Skeletal muscle tissue (tissue), 4 donors: ENCODE data around the gene LRRC14B. TPM values are rescaled to one million over a fixed set of nuclear protein-coding genes. Genes with fewer than 3 reads are reported as not detected.

ENCODE experiments used
- H3K27ac ChIP-seq: one replicate; pipeline ENCODE4 v1.7.0; 2013; ENCODE audit warnings: mild to moderate bottlenecking, low read depth, low read length, inconsistent platforms
- H3K27me3 ChIP-seq, 3 donors: one replicate each; pipeline ENCODE4 v1.7.0; 2013; ENCODE audit warnings: low read length in 3 of 3; ENCODE audit not compliant: control insufficient read depth in 3 of 3, insufficient read depth in 3 of 3
- H3K36me3 ChIP-seq, 3 donors: one replicate each; pipeline ENCODE4 v1.7.0; 2013; ENCODE audit warnings: low read length in 3 of 3; ENCODE audit not compliant: control insufficient read depth in 3 of 3, insufficient read depth in 3 of 3
- H3K4me1 ChIP-seq, 3 donors: one replicate each; pipeline ENCODE4 v1.7.0; 2013; ENCODE audit warnings: low read length in 3 of 3, mild to moderate bottlenecking in 3 of 3; ENCODE audit not compliant: control insufficient read depth in 3 of 3, insufficient read depth in 3 of 3
- H3K4me3 ChIP-seq, 3 donors: one replicate each; pipeline ENCODE4 v1.7.0; 2013; ENCODE audit warnings: low read length in 3 of 3
- H3K9ac ChIP-seq, 3 donors: one replicate each; pipeline ENCODE4 v1.7.0; 2013; ENCODE audit warnings: low read length in 3 of 3, mild to moderate bottlenecking in 3 of 3, moderate library complexity in 2 of 3, low read depth in 1 of 3
- H3K9me3 ChIP-seq, 3 donors: one replicate each; pipeline ENCODE4 v1.7.0; 2013; ENCODE audit warnings: low read length in 3 of 3; ENCODE audit not compliant: control insufficient read depth in 3 of 3
- total RNA-seq: library from RNA; depleted of rRNA; stranded (reverse); fragments of >200 nt; gene quantifications from one replicate; pipeline ENCODE4 v1.2.3, GENCODE V29; 2014
- donor health status: Osteomylitis.

LRRC14B gene
- 19.3 TPM for total RNA-seq

DNA sequence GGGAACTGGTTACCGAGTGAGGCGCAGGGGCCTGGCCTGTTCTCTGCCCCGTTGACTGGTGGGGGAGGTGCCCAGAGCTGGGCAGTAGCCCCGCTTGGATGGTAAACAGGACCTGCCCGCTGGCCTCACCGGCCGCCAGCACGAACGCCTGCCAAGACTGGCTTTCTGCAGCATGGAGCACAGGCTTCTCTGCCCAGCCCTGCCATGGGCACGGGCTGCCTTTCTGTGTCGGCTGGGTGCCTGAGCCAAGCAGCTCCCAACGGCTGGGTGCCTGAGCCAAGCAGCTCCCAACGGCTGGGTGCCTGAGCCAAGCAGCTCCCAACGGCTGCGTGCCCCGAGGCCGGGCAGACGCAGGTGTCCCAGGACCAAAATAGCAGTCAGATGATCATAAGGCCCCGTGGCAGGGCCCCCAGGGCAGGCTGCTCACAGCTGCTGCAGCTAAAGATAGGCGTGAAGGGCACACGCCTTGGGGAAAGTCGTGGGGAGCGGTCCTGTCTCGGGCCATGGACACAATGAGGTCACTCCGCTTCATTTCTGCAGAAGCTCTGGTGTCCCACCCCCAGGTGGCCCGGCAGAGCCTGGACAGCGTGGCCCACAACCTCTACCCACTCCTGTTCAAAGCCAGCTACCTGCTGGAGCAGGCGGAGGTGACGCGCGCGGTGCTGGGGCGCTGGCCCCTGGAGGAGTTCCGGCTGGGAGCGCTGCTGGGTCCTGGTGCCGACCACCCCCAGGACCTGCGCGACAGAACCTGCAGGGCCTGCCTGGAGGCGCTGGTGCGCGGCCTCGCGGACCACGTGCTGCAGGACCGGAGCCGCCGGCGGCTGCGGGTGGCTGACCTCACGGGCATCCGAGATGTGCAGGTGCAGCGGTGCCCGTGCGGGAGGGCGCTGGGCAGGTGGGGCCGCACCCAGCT, at the start of gene LRRC14B:
TSS of gene LRRC14B (plus strand) at position 460 of the 913 bp plus-strand sequence. CDS start at position 504, 44 bp downstream.
- Histone ChIP-seq H3K36me3 (peaks cover 9 to 24% (median 17%) of the 10 kb centered on the region in 3 donors), H3K4me1 (peaks cover 59 to 78% (median 74%) of the 10 kb centered on the region in 3 donors), H3K27ac (peak within 1 kb of the TSS; percentile 98), H3K9ac (peak within 1 kb of the TSS; percentile 80 to 93 (median 84)), H3K9me3 (no peaks in the 10 kb centered on the region), H3K4me3 (peak within 1 kb of the TSS; percentile 78 to 90 (median 88)), H3K27me3 (peaks cover 0 to 8% (median 4%) of the 10 kb centered on the region in 3 donors)

DNA sequence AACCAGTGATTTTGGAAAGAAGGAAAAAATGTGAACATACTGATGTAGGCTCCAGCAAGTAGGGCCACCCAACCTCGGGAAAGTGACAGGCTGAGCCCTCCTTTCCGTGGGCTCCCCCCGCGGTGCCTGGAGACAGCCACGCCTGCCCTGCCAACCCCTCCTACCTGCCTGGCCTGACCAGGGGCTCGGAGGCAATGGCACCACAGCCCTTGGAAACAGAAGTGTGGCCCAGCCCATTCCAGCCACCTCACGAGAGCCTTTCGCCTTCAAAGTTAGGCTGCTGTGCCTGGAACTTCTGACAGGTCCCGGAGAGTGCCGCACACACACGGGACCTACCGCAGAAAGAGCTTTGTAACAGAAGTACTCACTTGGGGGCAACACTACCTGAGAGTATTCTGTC, 49.5 kb upstream of the LRRC14B start:
- Histone ChIP-seq H3K4me3 (no peak overlapping the region), H3K27ac (no peak overlapping the region), H3K9me3 (no peaks in the 10 kb centered on the region), H3K9ac (no peak overlapping the region), H3K27me3 (peaks cover 6 to 10% (median 6%) of the 10 kb centered on the region in 3 donors), H3K36me3 (no peaks in the 10 kb centered on the region), H3K4me1 (no peaks in the 10 kb centered on the region)

DNA sequence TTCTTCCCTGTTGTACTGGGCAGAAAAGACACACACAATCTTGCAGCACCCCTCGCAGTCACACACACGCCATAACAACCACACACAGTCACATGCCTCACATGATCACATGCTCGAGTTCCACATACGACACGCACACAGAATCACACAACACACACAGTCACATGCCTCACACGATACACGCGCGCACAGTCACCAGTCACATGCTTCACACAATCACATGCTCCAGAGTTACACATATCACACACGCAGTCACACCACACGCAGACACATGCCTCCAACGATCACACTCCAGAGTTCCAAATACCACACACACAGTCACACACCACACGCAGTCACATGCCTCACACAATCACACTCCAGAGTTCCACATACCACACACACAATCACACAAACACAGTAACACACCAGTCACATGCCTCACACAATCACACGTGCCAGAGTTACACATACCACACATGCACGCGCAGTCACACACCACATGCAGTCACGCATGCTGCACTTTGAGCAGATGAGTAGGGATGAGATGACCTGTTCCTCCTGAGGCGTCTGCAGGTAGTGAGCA, 49.0 kb upstream of the LRRC14B start:
- no peaks in the 10 kb centered on the region for H3K4me1 ChIP-seq
- peaks cover 0 to 3% (median under 1%) of the 10 kb centered on the region in 3 donors for H3K9me3 ChIP-seq
- no peak overlapping the region for H3K9ac ChIP-seq
- H3K4me3 ChIP-seq: no peak overlapping the region
- H3K27ac ChIP-seq: no peak overlapping the region
- no peaks in the 10 kb centered on the region for H3K36me3 ChIP-seq
- H3K27me3 ChIP-seq: peaks cover 6 to 10% (median 6%) of the 10 kb centered on the region in 3 donors

DNA sequence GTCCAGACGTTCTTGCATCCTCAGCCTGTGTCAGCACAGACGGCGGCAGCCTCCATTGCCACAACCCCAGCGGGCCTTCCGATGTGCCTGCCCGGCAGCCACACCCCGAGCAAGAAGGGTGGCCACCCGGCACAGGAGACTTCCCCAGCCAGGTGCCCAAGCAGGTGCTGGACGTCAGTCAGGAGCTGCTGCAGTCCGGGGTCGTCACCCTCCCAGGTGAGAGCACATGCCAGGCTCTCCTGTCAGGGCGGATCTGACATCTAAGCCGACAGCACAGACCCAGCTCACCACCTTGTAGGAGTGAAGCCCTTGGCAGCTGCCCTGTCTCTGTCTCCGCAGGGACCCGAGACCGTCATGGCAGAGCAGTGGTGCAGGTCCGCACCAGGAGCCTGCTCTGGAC, 48.3 kb upstream of the LRRC14B start:
- Histone ChIP-seq H3K4me1 (no peaks in the 10 kb centered on the region), H3K9ac (no peak overlapping the region), H3K4me3 (no peak overlapping the region), H3K36me3 (no peaks in the 10 kb centered on the region), H3K27me3 (peaks cover 6 to 10% (median 6%) of the 10 kb centered on the region in 3 donors), H3K27ac (no peak overlapping the region), H3K9me3 (peaks cover 0 to 6% (median 4%) of the 10 kb centered on the region in 3 donors)

DNA sequence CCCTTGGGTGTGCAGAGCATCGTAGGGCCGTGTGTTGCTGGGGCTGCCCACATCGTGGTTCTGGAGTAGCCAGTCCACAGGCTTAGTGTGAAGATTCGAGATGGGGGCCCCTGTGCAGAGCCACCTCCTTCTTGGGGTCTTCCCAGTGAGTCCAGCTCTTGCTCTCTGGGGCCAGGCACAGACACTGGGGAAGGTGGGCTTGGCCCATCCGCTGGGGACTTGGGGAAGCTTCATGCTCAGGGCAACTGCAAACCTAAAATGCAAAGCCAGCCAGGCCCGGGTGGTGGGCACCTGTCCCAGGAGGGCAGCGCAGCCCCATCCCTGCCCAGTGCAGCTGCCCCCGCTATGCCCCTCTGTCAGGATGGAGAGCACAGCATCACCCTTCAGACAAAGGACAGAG, 46.4 kb upstream of the LRRC14B start:
- Histone ChIP-seq H3K4me1 (no peaks in the 10 kb centered on the region), H3K36me3 (no peaks in the 10 kb centered on the region), H3K9me3 (peaks cover 0 to 6% (median 4%) of the 10 kb centered on the region in 3 donors), H3K9ac (no peak overlapping the region), H3K4me3 (no peak overlapping the region), H3K27ac (no peak overlapping the region), H3K27me3 (peaks cover 6 to 10% (median 6%) of the 10 kb centered on the region in 3 donors)

DNA sequence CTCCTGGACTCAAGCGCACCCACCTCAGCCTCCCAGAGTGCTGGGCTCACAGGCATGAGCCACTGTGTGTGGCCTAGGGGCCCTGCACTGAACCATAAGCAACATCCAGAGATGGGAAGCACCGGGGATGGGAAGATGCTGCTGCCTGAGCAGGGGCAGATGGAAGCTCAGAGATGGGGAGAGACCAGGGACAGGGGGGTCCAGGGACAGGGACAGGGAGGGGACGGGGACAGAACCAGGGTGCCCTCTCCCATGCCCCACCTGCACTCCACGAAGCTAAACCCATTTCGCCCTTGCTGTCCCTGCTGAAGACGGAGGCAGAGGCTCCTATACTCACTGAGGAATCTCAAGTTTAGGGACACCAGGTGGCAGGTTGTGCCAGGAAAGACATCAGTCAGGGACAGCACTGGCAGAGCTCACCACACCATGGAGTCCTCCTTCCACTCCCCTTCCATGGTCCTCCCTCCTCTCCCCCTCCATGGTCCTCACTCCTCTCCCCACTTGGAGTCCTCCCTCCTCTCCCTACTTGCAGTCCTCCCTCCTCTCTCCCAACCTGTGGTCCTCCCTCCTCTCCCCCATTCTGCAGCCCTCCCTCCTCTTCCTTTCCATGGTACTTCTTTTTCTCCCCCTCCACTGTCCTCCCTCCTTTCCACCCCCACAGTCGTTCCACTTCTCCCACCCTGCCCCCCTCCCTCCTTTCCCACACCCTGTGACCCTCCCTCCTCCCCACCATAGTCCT, 45.5 kb upstream of the LRRC14B start:
- Histone ChIP-seq H3K27ac (no peak overlapping the region), H3K4me1 (no peaks in the 10 kb centered on the region), H3K27me3 (peaks cover 6 to 10% (median 6%) of the 10 kb centered on the region in 3 donors), H3K9ac (no peak overlapping the region), H3K4me3 (no peak overlapping the region), H3K36me3 (no peaks in the 10 kb centered on the region), H3K9me3 (peaks cover 0 to 6% (median 4%) of the 10 kb centered on the region in 3 donors)

DNA sequence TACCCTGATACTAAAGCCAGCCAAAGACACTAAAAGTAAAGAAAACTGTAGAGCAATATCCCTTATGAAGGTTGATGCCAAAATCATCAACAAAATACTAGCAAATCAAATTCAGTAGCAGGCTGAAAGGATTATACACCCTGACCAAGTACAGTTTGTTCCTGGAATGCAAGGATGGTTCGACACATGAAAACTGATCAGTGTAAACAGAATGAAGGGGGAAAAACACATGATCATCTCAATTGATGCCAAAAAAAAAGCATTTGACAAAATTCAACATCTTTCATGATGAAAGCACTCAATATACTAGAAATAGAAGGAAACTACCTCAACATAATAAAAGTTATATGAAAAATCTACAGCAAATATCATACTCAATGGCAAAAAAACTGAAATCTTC, 43.5 kb upstream of the LRRC14B start:
- Histone ChIP-seq H3K4me3 (no peak overlapping the region), H3K36me3 (no peaks in the 10 kb centered on the region), H3K4me1 (no peaks in the 10 kb centered on the region), H3K27me3 (peaks cover 0 to 6% (median 5%) of the 10 kb centered on the region in 3 donors), H3K9me3 (peaks cover 0 to 6% (median 4%) of the 10 kb centered on the region in 3 donors), H3K27ac (no peak overlapping the region), H3K9ac (no peak overlapping the region)

DNA sequence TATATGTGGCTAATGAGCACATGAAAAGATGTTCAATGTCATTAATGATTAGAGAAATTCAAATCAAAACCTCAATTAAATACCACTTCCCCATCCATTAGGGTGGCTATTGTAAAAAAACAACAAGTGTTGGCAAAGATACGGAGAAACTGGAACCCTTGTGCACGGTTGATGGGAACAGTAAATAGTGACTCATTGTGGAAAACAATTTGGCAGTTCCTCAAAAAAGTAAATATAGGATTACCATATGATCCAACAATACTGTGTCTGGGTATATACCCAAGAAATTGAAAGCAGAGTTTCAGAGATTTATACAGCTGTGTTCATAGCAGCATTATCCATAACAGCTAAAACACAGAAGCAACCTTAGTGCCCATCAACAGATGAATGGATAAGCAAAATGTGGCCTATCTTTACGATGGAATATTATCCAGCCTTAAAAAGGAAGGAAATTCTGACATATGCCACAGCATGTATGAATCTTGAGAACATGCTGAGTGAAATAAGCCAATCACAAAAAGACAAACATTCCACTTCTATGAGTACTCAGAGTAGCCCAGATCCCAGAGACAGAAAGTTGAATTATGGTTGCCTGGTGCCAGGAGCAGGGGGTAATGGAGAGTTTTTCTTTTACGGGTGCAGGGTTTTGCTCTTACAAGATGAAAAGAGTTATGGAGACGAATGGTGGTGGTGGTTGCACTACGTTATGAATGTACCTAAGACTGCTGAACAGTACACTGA, 41.4 kb upstream of the LRRC14B start:
- Histone ChIP-seq H3K36me3 (no peaks in the 10 kb centered on the region), H3K27ac (no peak overlapping the region), H3K4me3 (no peak overlapping the region), H3K9ac (no peak overlapping the region), H3K4me1 (no peaks in the 10 kb centered on the region), H3K9me3 (peaks cover 0 to 6% (median 4%) of the 10 kb centered on the region in 3 donors), H3K27me3 (peaks cover 0 to 12% (median 8%) of the 10 kb centered on the region in 3 donors)

DNA sequence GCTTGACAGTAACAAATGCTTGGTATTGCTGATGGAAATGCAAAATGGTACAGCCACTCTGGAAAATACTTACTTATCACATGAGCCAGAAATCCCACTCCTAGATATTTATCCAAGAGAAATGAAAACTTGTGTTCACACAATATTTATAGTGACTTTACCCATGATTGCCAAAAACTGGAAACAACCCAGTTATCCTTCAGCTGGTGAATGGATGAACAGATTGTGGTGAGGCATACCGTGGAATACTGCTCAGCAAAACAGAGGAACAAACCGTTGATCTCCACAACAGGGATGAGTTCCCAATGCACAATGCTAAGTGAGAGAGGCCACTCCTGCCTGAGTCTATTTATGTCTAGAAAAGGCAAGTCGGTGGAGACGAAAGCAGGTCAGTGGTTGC, 40.5 kb upstream of the LRRC14B start:
- Histone ChIP-seq H3K9ac (no peak overlapping the region), H3K27ac (no peak overlapping the region), H3K4me3 (no peak overlapping the region), H3K9me3 (peaks cover 0 to 6% (median 4%) of the 10 kb centered on the region in 3 donors), H3K36me3 (no peaks in the 10 kb centered on the region), H3K4me1 (no peaks in the 10 kb centered on the region), H3K27me3 (peaks cover 0 to 15% (median 8%) of the 10 kb centered on the region in 3 donors)
